ENCODE measurements around the gene CLEC19A.

DNA sequence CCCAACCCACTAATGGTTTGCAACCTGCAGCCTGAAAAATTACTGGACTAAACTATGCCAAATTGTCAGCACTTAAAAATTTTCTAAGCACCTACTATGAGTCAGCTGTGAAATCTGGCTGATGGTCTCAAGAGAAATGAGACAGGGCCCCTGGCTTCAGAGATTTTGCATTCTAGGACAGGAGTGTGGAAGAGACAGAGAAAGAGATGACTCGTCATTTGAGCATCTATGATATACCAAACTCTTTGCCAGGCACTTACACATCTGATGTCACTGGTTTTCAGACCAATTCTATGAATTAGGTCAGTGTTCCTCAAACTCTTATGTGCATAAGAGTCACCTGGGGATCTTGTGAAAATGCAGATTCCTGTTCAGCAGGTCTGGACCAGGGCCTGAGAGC lies 44.4 kb downstream of the CLEC19A start:
- TF ChIP-seq, protein P1, sequence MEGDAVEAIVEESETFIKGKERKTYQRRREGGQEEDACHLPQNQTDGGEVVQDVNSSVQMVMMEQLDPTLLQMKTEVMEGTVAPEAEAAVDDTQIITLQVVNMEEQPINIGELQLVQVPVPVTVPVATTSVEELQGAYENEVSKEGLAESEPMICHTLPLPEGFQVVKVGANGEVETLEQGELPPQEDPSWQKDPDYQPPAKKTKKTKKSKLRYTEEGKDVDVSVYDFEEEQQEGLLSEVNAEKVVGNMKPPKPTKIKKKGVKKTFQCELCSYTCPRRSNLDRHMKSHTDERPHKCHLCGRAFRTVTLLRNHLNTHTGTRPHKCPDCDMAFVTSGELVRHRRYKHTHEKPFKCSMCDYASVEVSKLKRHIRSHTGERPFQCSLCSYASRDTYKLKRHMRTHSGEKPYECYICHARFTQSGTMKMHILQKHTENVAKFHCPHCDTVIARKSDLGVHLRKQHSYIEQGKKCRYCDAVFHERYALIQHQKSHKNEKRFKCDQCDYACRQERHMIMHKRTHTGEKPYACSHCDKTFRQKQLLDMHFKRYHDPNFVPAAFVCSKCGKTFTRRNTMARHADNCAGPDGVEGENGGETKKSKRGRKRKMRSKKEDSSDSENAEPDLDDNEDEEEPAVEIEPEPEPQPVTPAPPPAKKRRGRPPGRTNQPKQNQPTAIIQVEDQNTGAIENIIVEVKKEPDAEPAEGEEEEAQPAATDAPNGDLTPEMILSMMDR (IDR thresholded peaks at IDR 0.05): no peak
- no peak for TF ChIP-seq POLR2A (IDR thresholded peaks at IDR 0.05)

Measured in prostate gland (tissue), 2 donors.